HuH-7.5 (cell line): ENCODE measurements around the gene KCNG2.

Source experiments
- DNase-seq: peaks from one replicate; pipeline ENCODE4 v3.0.0; 2011; ENCODE audit warnings: low spot score

Gene KCNG2

GRCh38 chr18:79924814-79925731 lies 127.3 kb downstream of the KCNG2 start:
- DNase-seq = no peak

- DNase-seq = no peak
Measured at GRCh38 chr18:79926306-79926705, 128.6 kb downstream of the KCNG2 start.

GRCh38 chr18:79926715-79927606 lies 129.2 kb downstream of the KCNG2 start:
- DNase-seq = no peak

GRCh38 chr18:79927607-79928562 lies 130.1 kb downstream of the KCNG2 start:
- no peak for DNase-seq

- DNase-seq = no peak
Measured at GRCh38 chr18:79928563-79928960, 130.8 kb downstream of the KCNG2 start.

- DNase-seq = no peak
Measured at GRCh38 chr18:79930020-79930642, 132.4 kb downstream of the KCNG2 start.

- no peak for DNase-seq
Measured at GRCh38 chr18:79931475-79931874, 133.7 kb downstream of the KCNG2 start.

- DNase-seq = no peak
Measured at GRCh38 chr18:79932907-79933306, 135.2 kb downstream of the KCNG2 start.

GRCh38 chr18:79933765-79934164 lies 136.0 kb downstream of the KCNG2 start:
- DNase-seq = no peak

- DNase-seq = peak; percentile 69
Measured at GRCh38 chr18:79934311-79935097, 136.8 kb downstream of the KCNG2 start.

- no peak for DNase-seq
Measured at GRCh38 chr18:79935098-79935480, 137.4 kb downstream of the KCNG2 start.

GRCh38 chr18:79935499-79935898 lies 137.8 kb downstream of the KCNG2 start:
- no peak for DNase-seq

- no peak for DNase-seq
Measured at GRCh38 chr18:79935925-79936324, 138.2 kb downstream of the KCNG2 start.

GRCh38 chr18:79936641-79937040 lies 138.9 kb downstream of the KCNG2 start:
- DNase-seq = no peak

- DNase-seq = no peak
Measured at GRCh38 chr18:79937103-79937860, 139.5 kb downstream of the KCNG2 start.

- DNase-seq = no peak
Measured at GRCh38 chr18:79938196-79938595, 140.5 kb downstream of the KCNG2 start.

GRCh38 chr18:79939096-79939495 lies 141.4 kb downstream of the KCNG2 start:
- no peak for DNase-seq

- no peak for DNase-seq
Measured at GRCh38 chr18:79940126-79940813, 142.5 kb downstream of the KCNG2 start.
